GM23248 (cell line): Measurements from ENCODE around the gene RHOBTB1. TPM values are rescaled to one million over a fixed set of nuclear protein-coding genes. Genes with fewer than 3 reads are reported as not detected.

Source experiments
- DNase-seq: peaks from one replicate; pipeline ENCODE4 v3.0.0-alpha.2; 2015
- H2AFZ ChIP-seq: fragments of 200-600 bp; sonication (generic); 2 replicates; pipeline ENCODE4 v1.6.1; 2016; ENCODE audit warnings: antibody characterized with exemption
- H3F3A ChIP-seq: fragments of 200-600 bp; sonication (generic); 2 replicates; pipeline ENCODE4 v1.6.1; 2016; ENCODE audit warnings: mild to moderate bottlenecking, antibody characterized with exemption, mixed run types; ENCODE audit not compliant: insufficient read depth
- H3K27ac ChIP-seq: fragments of 200-600 bp; sonication (generic); 2 replicates; pipeline ENCODE4 v1.5.1; 2016; ENCODE audit warnings: mild to moderate bottlenecking
- H3K27me3 ChIP-seq: fragments of 200-600 bp; sonication (generic); replicated peaks from 2 replicates; pipeline ENCODE4 v1.6.1; 2016; ENCODE audit warnings: mild to moderate bottlenecking; ENCODE audit not compliant: insufficient read depth
- H3K36me3 ChIP-seq: fragments of 200-600 bp; sonication (generic); 2 replicates; pipeline ENCODE4 v1.6.1; 2016; ENCODE audit warnings: low read depth, mild to moderate bottlenecking
- H3K4me1 ChIP-seq: fragments of 200-600 bp; sonication (generic); 2 replicates; pipeline ENCODE4 v1.6.1; 2016; ENCODE audit warnings: mild to moderate bottlenecking; ENCODE audit not compliant: insufficient read depth
- H3K4me2 ChIP-seq: fragments of 200-600 bp; sonication (generic); one replicate; pipeline ENCODE4 v1.6.1; 2016; ENCODE audit warnings: mild to moderate bottlenecking; ENCODE audit not compliant: unreplicated experiment
- H3K4me3 ChIP-seq: fragments of 200-600 bp; sonication (generic); 2 replicates; pipeline ENCODE4 v1.5.1; 2016; ENCODE audit warnings: mild to moderate bottlenecking
- H3K79me2 ChIP-seq: fragments of 200-600 bp; sonication (generic); 2 replicates; pipeline ENCODE4 v1.6.1; 2016; ENCODE audit warnings: mild to moderate bottlenecking; ENCODE audit not compliant: insufficient read depth
- H3K9ac ChIP-seq: fragments of 200-600 bp; sonication (generic); 2 replicates; pipeline ENCODE4 v1.6.1; 2016; ENCODE audit warnings: mild to moderate bottlenecking
- H3K9me2 ChIP-seq: fragments of 200-600 bp; sonication (generic); 2 replicates; pipeline ENCODE4 v1.6.1; 2016; ENCODE audit warnings: mixed run types, mild to moderate bottlenecking, moderate library complexity; ENCODE audit not compliant: insufficient read depth
- H3K9me3 ChIP-seq: fragments of 200-600 bp; sonication (generic); one replicate; pipeline ENCODE4 v1.6.1; 2017; ENCODE audit warnings: low read depth
- H4K20me1 ChIP-seq: fragments of 200-600 bp; sonication (generic); 2 replicates; pipeline ENCODE4 v1.6.0; 2016; ENCODE audit not compliant: insufficient read depth
- EZH2 ChIP-seq: fragments of 200-600 bp; sonication (generic); IDR thresholded peaks from 2 replicates; pipeline ENCODE4 v1.6.1; 2018; ENCODE audit warnings: antibody characterized with exemption, mild to moderate bottlenecking; ENCODE audit not compliant: insufficient read depth, poor library complexity, severe bottlenecking
- EZH2phosphoT487 ChIP-seq: fragments of 200-600 bp; sonication (generic); IDR thresholded peaks from 2 replicates; pipeline ENCODE4 v1.6.1; 2018; ENCODE audit warnings: antibody characterized with exemption, moderate library complexity, mild to moderate bottlenecking, low read depth; ENCODE audit not compliant: insufficient read depth
- WGBS, 2 experiments: methylation state at CpG; one replicate each; pipeline ENCODE4 v1.1.6; 2015 to 2017; ENCODE audit warnings: low lambda C conversion rate in 2 of 2, low coverage in 1 of 2; ENCODE audit errors: missing lambda C conversion rate in 2 of 2; 5-methylcytosine and 5-hydroxymethylcytosine counted together
- in situ Hi-C: fragments of 300-500 bp; cut with MboI; formaldehyde crosslinking; loops from 2 replicates; pipeline ENCODE4 v1.15.0; 2020
- polyA plus RNA-seq: library from polyadenylated mRNA; unstranded; fragments of >200 nt; fragmentation: Nextera tagmentation; extraction: Ambion mirVana; gene quantifications from 2 replicates; pipeline ENCODE4 v1.2.1, GENCODE V29; 2016
- total RNA-seq: library from RNA; depleted of rRNA; stranded (reverse); fragments of >200 nt; shearing (Covaris generic); gene quantifications from 2 replicates; pipeline ENCODE4 v1.2.3, GENCODE V29; 2014

Gene RHOBTB1
- total and polyA plus RNA-seq, 2 experiments from 2014 or later, result 11.1 to 14.6 TPM

- Histone ChIP-seq H3K4me3 (no peak overlapping the region), H3K27me3 (no peaks in the 10 kb centered on the region), H3K36me3 (0 out of 2 replicates have a peak, but pooled peaks cover 7% of the 10 kb centered on the region), H3K4me2 (no peak overlapping the region), H4K20me1 (no peaks in the 10 kb centered on the region), H3K9me2 (no peaks in the 10 kb centered on the region), H3K79me2 (no peaks in the 10 kb centered on the region), H3K9ac (no peak overlapping the region), H3F3A (peaks cover 29% of the 10 kb centered on the region), H3K27ac (no peak overlapping the region), H3K9me3 (no peaks in the 10 kb centered on the region), H2AFZ (no peak overlapping the region), H3K4me1 (peaks cover 35% of the 10 kb centered on the region)
- no peak for DNase-seq
- TF ChIP-seq EZH2phosphoT487 (no peak), EZH2 (no peak)
- in situ Hi-C loops, result no loop called here
- WGBS, 2 experiments, result 91 to 94% methylated on average over 5 of the region's 5 CpGs
Measured at GRCh38 chr10:60911715-60912114, 32.3 kb downstream of the RHOBTB1 start.

GRCh38 chr10:60911216-60911615 lies 32.8 kb downstream of the RHOBTB1 start:
- Histone ChIP-seq H2AFZ (no peak overlapping the region), H3K4me2 (no peak overlapping the region), H3K27ac (no peak overlapping the region), H3K27me3 (no peaks in the 10 kb centered on the region), H3K79me2 (no peaks in the 10 kb centered on the region), H3K9me3 (no peaks in the 10 kb centered on the region), H3K4me3 (no peak overlapping the region), H3K36me3 (0 out of 2 replicates have a peak, but pooled peaks cover 7% of the 10 kb centered on the region), H3K9ac (no peak overlapping the region), H3K9me2 (no peaks in the 10 kb centered on the region), H3F3A (peaks cover 24% of the 10 kb centered on the region), H3K4me1 (peaks cover 32% of the 10 kb centered on the region), H4K20me1 (no peaks in the 10 kb centered on the region)
- no peak for TF ChIP-seq EZH2
- no peak for TF ChIP-seq EZH2phosphoT487
- no peak for DNase-seq
- in situ Hi-C loops, result no loop called here
- 97 to 98% methylated on average over 16 of the region's 16 CpGs for WGBS, 2 experiments

- no peak overlapping the region for H3K4me3 ChIP-seq
- in situ Hi-C loops, result no loop called here
- TF ChIP-seq EZH2phosphoT487, result no peak
- no peak for TF ChIP-seq EZH2
- 0 out of 2 replicates have a peak, but pooled peaks cover 7% of the 10 kb centered on the region for H3K36me3 ChIP-seq
- H3K9me3 ChIP-seq, result no peaks in the 10 kb centered on the region
- no peak overlapping the region for H3K9ac ChIP-seq
- H3K27ac ChIP-seq, result no peak overlapping the region
- H3K27me3 ChIP-seq, result no peaks in the 10 kb centered on the region
- no peaks in the 10 kb centered on the region for H3K9me2 ChIP-seq
- H3K4me1 ChIP-seq, result peaks cover 29% of the 10 kb centered on the region
- 83 to 88% methylated on average over 5 of the region's 5 CpGs for WGBS, 2 experiments
- no peaks in the 10 kb centered on the region for H3K79me2 ChIP-seq
- no peak overlapping the region for H3K4me2 ChIP-seq
- peaks cover 17% of the 10 kb centered on the region for H3F3A ChIP-seq
- no peak overlapping the region for H2AFZ ChIP-seq
- DNase-seq, result no peak
- H4K20me1 ChIP-seq, result no peaks in the 10 kb centered on the region
Measured at GRCh38 chr10:60910543-60910942, 33.4 kb downstream of the RHOBTB1 start.

- no peak overlapping the region for H3K4me2 ChIP-seq
- H3K9me3 ChIP-seq, result no peaks in the 10 kb centered on the region
- H3K4me1 ChIP-seq, result peaks cover 14% of the 10 kb centered on the region
- H3K9me2 ChIP-seq, result no peaks in the 10 kb centered on the region
- WGBS, 2 experiments, result 75 to 85% methylated on average over 6 of the region's 6 CpGs
- 0 out of 2 replicates have a peak, but pooled peaks cover 7% of the 10 kb centered on the region for H3K36me3 ChIP-seq
- DNase-seq, result no peak
- no peak overlapping the region for H3K9ac ChIP-seq
- H3K79me2 ChIP-seq, result no peaks in the 10 kb centered on the region
- H2AFZ ChIP-seq, result no peak overlapping the region
- no peak overlapping the region for H3K27ac ChIP-seq
- in situ Hi-C loops, result no loop called here
- H4K20me1 ChIP-seq, result no peaks in the 10 kb centered on the region
- peaks cover 4% of the 10 kb centered on the region for H3F3A ChIP-seq
- H3K4me3 ChIP-seq, result no peak overlapping the region
- no peaks in the 10 kb centered on the region for H3K27me3 ChIP-seq
- TF ChIP-seq EZH2 (no peak), EZH2phosphoT487 (no peak)
Measured at GRCh38 chr10:60908896-60909295, 35.1 kb downstream of the RHOBTB1 start.

GRCh38 chr10:60908031-60908430 lies 36.0 kb downstream of the RHOBTB1 start:
- H4K20me1 ChIP-seq, result no peaks in the 10 kb centered on the region
- H3F3A ChIP-seq, result no peaks in the 10 kb centered on the region
- no peaks in the 10 kb centered on the region for H3K27me3 ChIP-seq
- no peak for DNase-seq
- H3K79me2 ChIP-seq, result no peaks in the 10 kb centered on the region
- no peak overlapping the region for H3K27ac ChIP-seq
- H3K4me1 ChIP-seq, result 0 out of 2 replicates have a peak, but pooled peaks cover 5% of the 10 kb centered on the region
- no peak overlapping the region for H3K4me3 ChIP-seq
- H3K9ac ChIP-seq, result no peak overlapping the region
- in situ Hi-C loops, result no loop called here
- H3K9me2 ChIP-seq, result no peaks in the 10 kb centered on the region
- 84 to 89% methylated on average over 2 of the region's 2 CpGs for WGBS, 2 experiments
- 0 out of 2 replicates have a peak, but pooled peaks cover 7% of the 10 kb centered on the region for H3K36me3 ChIP-seq
- TF ChIP-seq EZH2phosphoT487, result no peak
- no peak for TF ChIP-seq EZH2
- H3K4me2 ChIP-seq, result no peak overlapping the region
- no peaks in the 10 kb centered on the region for H3K9me3 ChIP-seq
- no peak overlapping the region for H2AFZ ChIP-seq
